Peyer's patch (tissue), 4 donors: ENCODE data around the gene ZNF273.
A peak's percentile ranks its signal among the peaks of the same experiment; 100 is the strongest.

Experiments used
- POLR2A ChIP-seq, 2 donors: fragments of 450-650 bp; IDR thresholded peaks; one replicate each; pipeline ENCODE4 v1.5.1; 2017; ENCODE audit warnings: antibody characterized with exemption in 2 of 2, mild to moderate bottlenecking in 2 of 2, moderate library complexity in 2 of 2
- TF ChIP-seq, protein P1 (sequence below), 6 experiments: fragments of 450-650 bp in 4 of 6; fragments of 200-600 bp in 2 of 6; sonication (generic) in 1 of 6; IDR thresholded peaks; one replicate each; pipeline ENCODE4 v1.5.1; 2017 to 2019; ENCODE audit warnings: antibody characterized with exemption in 6 of 6, mild to moderate bottlenecking in 3 of 6, moderate library complexity in 1 of 6

- TF ChIP-seq, protein P1, sequence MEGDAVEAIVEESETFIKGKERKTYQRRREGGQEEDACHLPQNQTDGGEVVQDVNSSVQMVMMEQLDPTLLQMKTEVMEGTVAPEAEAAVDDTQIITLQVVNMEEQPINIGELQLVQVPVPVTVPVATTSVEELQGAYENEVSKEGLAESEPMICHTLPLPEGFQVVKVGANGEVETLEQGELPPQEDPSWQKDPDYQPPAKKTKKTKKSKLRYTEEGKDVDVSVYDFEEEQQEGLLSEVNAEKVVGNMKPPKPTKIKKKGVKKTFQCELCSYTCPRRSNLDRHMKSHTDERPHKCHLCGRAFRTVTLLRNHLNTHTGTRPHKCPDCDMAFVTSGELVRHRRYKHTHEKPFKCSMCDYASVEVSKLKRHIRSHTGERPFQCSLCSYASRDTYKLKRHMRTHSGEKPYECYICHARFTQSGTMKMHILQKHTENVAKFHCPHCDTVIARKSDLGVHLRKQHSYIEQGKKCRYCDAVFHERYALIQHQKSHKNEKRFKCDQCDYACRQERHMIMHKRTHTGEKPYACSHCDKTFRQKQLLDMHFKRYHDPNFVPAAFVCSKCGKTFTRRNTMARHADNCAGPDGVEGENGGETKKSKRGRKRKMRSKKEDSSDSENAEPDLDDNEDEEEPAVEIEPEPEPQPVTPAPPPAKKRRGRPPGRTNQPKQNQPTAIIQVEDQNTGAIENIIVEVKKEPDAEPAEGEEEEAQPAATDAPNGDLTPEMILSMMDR (IDR thresholded peaks at IDR 0.05): no peak
- peak; percentile 38 to 54 for TF ChIP-seq POLR2A (IDR thresholded peaks at IDR 0.05)
These were observed at the start of gene ZNF273 for GRCh38 chr7:64902806-64903721.
